Karpas-422 (cell line): ENCODE data around the gene NPHS1. TPM values are rescaled to one million over a fixed set of nuclear protein-coding genes. Genes with fewer than 3 reads are reported as not detected.
"Not testable (repeated sequence)": the region's sequence is repeated elsewhere in the genome, so short reads cannot be mapped to it uniquely, and the experiment has no call there.

ENCODE experiments used
- DNase-seq: peaks from one replicate; pipeline ENCODE4 v3.0.0-alpha.2; 2015
- H2AFZ ChIP-seq: fragments of 200-600 bp; sonication (generic); 2 replicates; pipeline ENCODE4 v1.6.1; 2014; ENCODE audit warnings: antibody characterized with exemption, low read length, mixed read lengths
- H3K27ac ChIP-seq: fragments of 200-600 bp; sonication (generic); 2 replicates; pipeline ENCODE4 v1.5.1; 2014; ENCODE audit warnings: mild to moderate bottlenecking, low read length, moderate library complexity
- H3K27me3 ChIP-seq: fragments of 200-600 bp; sonication (generic); 2 replicates; pipeline ENCODE4 v1.6.1; 2014; ENCODE audit warnings: low read length, mixed read lengths
- H3K36me3 ChIP-seq: fragments of 200-600 bp; sonication (generic); 2 replicates; pipeline ENCODE4 v1.6.1; 2014; ENCODE audit warnings: low read length, mixed read lengths; ENCODE audit not compliant: insufficient read depth
- H3K4me1 ChIP-seq: fragments of 200-600 bp; sonication (generic); 2 replicates; pipeline ENCODE4 v1.6.1; 2014; ENCODE audit warnings: mild to moderate bottlenecking, low read length, mixed read lengths
- H3K4me2 ChIP-seq: fragments of 200-600 bp; sonication (generic); 2 replicates; pipeline ENCODE4 v1.6.1; 2014; ENCODE audit warnings: low read length, low read depth, mild to moderate bottlenecking; ENCODE audit not compliant: poor library complexity, severe bottlenecking
- H3K4me3 ChIP-seq: fragments of 200-600 bp; sonication (generic); 2 replicates; pipeline ENCODE4 v1.5.1; 2014; ENCODE audit warnings: mild to moderate bottlenecking, antibody characterized with exemption, low read length, mixed read lengths
- H3K79me2 ChIP-seq: fragments of 200-600 bp; sonication (generic); 2 replicates; pipeline ENCODE4 v1.6.1; 2014; ENCODE audit warnings: mild to moderate bottlenecking, low read length, mixed read lengths
- H3K9ac ChIP-seq: fragments of 200-600 bp; sonication (generic); 2 replicates; pipeline ENCODE4 v1.6.0; 2014; ENCODE audit warnings: low read length
- H3K9me2 ChIP-seq: fragments of 200-600 bp; sonication (generic), shearing (Covaris generic); replicated peaks from 2 replicates; pipeline ENCODE4 v1.6.0; 2014; ENCODE audit warnings: mild to moderate bottlenecking, low read length, moderate library complexity; ENCODE audit not compliant: insufficient read depth
- H3K9me3 ChIP-seq: fragments of 300-700, 200-600 bp; sonication (generic); 2 replicates; pipeline ENCODE4 v1.6.1; 2014; ENCODE audit warnings: low read length, mixed read lengths
- H4K20me1 ChIP-seq: fragments of 200-600 bp; sonication (generic); 2 replicates; pipeline ENCODE4 v1.6.1; 2014; ENCODE audit warnings: mild to moderate bottlenecking, antibody characterized with exemption, low read length, low read depth; ENCODE audit not compliant: insufficient read depth
- total RNA-seq: library from RNA; depleted of rRNA; stranded (reverse); fragments of >200 nt; shearing (Covaris generic); gene quantifications from 2 replicates; pipeline ENCODE4 v1.2.3, GENCODE V29; 2014; ENCODE audit warnings: low replicate concordance

Gene NPHS1
- total RNA-seq, 1 experiment from 2014 or later, result not detected

- no peaks in the 10 kb centered on the region for H4K20me1 ChIP-seq
- DNase-seq, result peak; percentile 34
- no peaks in the 10 kb centered on the region for H3K9me2 ChIP-seq
- no peak overlapping the region for H2AFZ ChIP-seq
- no peak overlapping the region for H3K4me2 ChIP-seq
- peaks cover 5% of the 10 kb centered on the region; the same call in 1 of the 2 replicates for H3K36me3 ChIP-seq
- H3K27ac ChIP-seq, result no peak overlapping the region
- H3K4me3 ChIP-seq, result no peak overlapping the region
- no peaks in the 10 kb centered on the region for H3K9me3 ChIP-seq
- peaks cover 19% of the 10 kb centered on the region for H3K4me1 ChIP-seq
- no peaks in the 10 kb centered on the region for H3K27me3 ChIP-seq
- H3K9ac ChIP-seq, result no peak overlapping the region
- peaks cover 21% of the 10 kb centered on the region for H3K79me2 ChIP-seq
Observed at GRCh38 chr19:35895911-35896642, 43.8 kb upstream of the NPHS1 start.

GRCh38 chr19:35894342-35894741 lies 42.0 kb upstream of the NPHS1 start:
- Histone ChIP-seq H3K9me3 (no peaks in the 10 kb centered on the region), H3K9me2 (no peaks in the 10 kb centered on the region), H3K27me3 (no peaks in the 10 kb centered on the region), H3K4me1 (peaks cover 9% of the 10 kb centered on the region), H3K79me2 (peaks cover 18% of the 10 kb centered on the region), H3K36me3 (peaks cover 7% of the 10 kb centered on the region), H3K4me2 (no peak overlapping the region), H3K9ac (no peak overlapping the region), H2AFZ (no peak overlapping the region), H4K20me1 (no peaks in the 10 kb centered on the region), H3K27ac (no peak overlapping the region), H3K4me3 (no peak overlapping the region)
- DNase-seq, result no peak

DNA sequence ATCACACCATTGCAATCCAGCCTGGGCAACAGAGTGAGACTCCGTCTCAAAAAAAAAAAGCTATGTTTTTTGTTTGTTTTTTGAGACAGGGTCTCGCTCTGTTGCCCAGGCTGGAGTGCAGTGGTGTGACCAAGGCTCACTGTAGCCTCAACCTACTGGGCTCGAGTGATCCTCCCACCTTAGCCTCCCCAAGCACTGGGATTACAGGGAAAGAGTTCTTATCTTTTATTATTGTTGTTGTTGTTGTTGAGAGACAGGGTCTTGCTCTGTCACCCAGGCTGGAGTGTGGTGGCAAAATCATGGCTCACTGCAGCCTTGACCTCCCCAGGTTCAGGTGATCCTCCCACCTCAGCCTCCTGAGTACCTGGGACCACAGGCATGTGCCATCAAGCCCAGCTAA lies 39.5 kb upstream of the NPHS1 start:
- H3K27ac ChIP-seq, DNase-seq, H4K20me1 ChIP-seq, H3K9me2 ChIP-seq, H3K9me3 ChIP-seq, H3K4me2 ChIP-seq, H3K36me3 ChIP-seq, H3K9ac ChIP-seq, H3K4me3 ChIP-seq, H3K79me2 ChIP-seq, H3K27me3 ChIP-seq, H3K4me1 ChIP-seq, H2AFZ ChIP-seq: not testable (repeated sequence)

- no peak overlapping the region for H3K4me2 ChIP-seq
- H3K79me2 ChIP-seq, result no peaks in the 10 kb centered on the region
- H3K4me1 ChIP-seq, result no peaks in the 10 kb centered on the region
- no peaks in the 10 kb centered on the region for H3K9me3 ChIP-seq
- H2AFZ ChIP-seq, result no peak overlapping the region
- peaks cover 3% of the 10 kb centered on the region for H3K36me3 ChIP-seq
- H3K9ac ChIP-seq, result no peak overlapping the region
- DNase-seq, result no peak
- no peaks in the 10 kb centered on the region for H3K27me3 ChIP-seq
- H3K27ac ChIP-seq, result no peak overlapping the region
- H3K9me2 ChIP-seq, result no peaks in the 10 kb centered on the region
- no peak overlapping the region for H3K4me3 ChIP-seq
- no peaks in the 10 kb centered on the region for H4K20me1 ChIP-seq
Observed at GRCh38 chr19:35890113-35890650, 37.9 kb upstream of the NPHS1 start.

- Histone ChIP-seq H3K79me2 (no peaks in the 10 kb centered on the region), H2AFZ (no peak overlapping the region), H3K9ac (no peak overlapping the region)
Observed at GRCh38 chr19:35889370-35890112, 37.2 kb upstream of the NPHS1 start.

GRCh38 chr19:35888398-35888797 lies 36.1 kb upstream of the NPHS1 start:
- Histone ChIP-seq H3K4me1 (no peaks in the 10 kb centered on the region), H3K9me2 (no peaks in the 10 kb centered on the region), H4K20me1 (no peaks in the 10 kb centered on the region), H3K9ac (no peak overlapping the region), H3K27ac (no peak overlapping the region), H3K27me3 (no peaks in the 10 kb centered on the region), H2AFZ (no peak overlapping the region), H3K9me3 (no peaks in the 10 kb centered on the region), H3K4me3 (no peak overlapping the region), H3K79me2 (no peaks in the 10 kb centered on the region), H3K36me3 (peaks cover 3% of the 10 kb centered on the region), H3K4me2 (no peak overlapping the region)
- DNase-seq, result no peak

More at GRCh38 chr19:35889370-35890112, 37.2 kb upstream of the NPHS1 start:
- Histone ChIP-seq H3K9me2 (no peaks in the 10 kb centered on the region), H3K4me2 (no peak overlapping the region), H3K27ac (no peak overlapping the region), H4K20me1 (no peaks in the 10 kb centered on the region), H3K4me1 (no peaks in the 10 kb centered on the region), H3K4me3 (no peak overlapping the region), H3K9me3 (no peaks in the 10 kb centered on the region), H3K36me3 (peaks cover 3% of the 10 kb centered on the region), H3K27me3 (no peaks in the 10 kb centered on the region)
- no peak for DNase-seq

DNA sequence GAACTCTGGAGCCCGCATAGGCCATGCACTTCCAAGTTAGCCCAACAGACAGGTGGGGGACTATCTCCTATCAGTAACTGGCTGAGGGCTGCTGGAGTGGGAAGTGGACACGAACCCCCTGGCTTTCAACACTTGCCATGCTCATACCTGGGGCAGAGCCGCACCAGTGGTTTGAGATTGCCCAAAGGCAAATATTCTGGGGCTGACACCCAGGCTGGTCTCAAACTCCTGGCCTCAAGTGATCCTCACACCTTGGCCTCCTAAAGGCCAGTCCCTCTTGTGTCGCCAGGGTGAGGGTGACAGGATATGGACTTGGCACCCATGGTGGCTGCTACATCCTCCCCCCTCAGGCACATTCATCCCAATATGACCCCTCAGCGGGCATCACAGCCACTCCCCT lies 34.9 kb upstream of the NPHS1 start:
- H3K36me3 ChIP-seq, result peaks cover 3% of the 10 kb centered on the region

DNA sequence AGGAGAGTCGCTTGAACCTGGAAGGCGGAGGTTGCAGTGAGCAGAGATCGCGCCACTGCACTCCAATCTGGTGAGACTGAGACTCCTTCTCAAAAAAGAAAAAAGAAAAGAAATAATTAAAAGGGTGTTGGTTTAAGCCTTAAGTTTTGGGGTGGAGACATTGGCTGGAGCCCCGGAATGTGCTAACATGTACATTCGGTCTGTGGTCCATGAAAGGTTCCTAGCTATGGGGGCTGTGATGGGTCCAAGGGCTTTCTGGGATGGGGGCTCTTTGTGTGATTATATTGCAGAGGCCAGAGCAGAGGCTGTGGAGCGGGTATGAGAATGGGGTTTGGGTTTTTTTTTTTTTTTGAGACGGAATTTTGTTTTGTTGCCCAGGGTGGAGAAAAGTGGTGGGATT lies 33.6 kb upstream of the NPHS1 start:
- DNase-seq, result no peak
- Histone ChIP-seq H3K4me1 (peaks cover 6% of the 10 kb centered on the region), H3K27ac (no peak overlapping the region), H3K4me3 (no peak overlapping the region), H3K9ac (no peak overlapping the region), H3K4me2 (no peak overlapping the region), H4K20me1 (no peaks in the 10 kb centered on the region), H3K9me3 (no peaks in the 10 kb centered on the region), H2AFZ (no peak overlapping the region), H3K9me2 (no peaks in the 10 kb centered on the region), H3K27me3 (no peaks in the 10 kb centered on the region), H3K79me2 (no peaks in the 10 kb centered on the region), H3K36me3 (peaks cover under 1% of the 10 kb centered on the region)

More for the DNA sequence above, 34.9 kb upstream of the NPHS1 start:
- no peak for DNase-seq
- Histone ChIP-seq H3K27me3 (no peaks in the 10 kb centered on the region), H3K79me2 (no peaks in the 10 kb centered on the region), H2AFZ (no peak overlapping the region), H3K4me1 (peaks cover 6% of the 10 kb centered on the region), H3K4me2 (no peak overlapping the region), H3K9me2 (no peaks in the 10 kb centered on the region), H3K9me3 (no peaks in the 10 kb centered on the region), H4K20me1 (no peaks in the 10 kb centered on the region), H3K27ac (no peak overlapping the region), H3K4me3 (no peak overlapping the region), H3K9ac (no peak overlapping the region)
